IPS DF 6.9 (cell line): Measurements from ENCODE around the gene ZNF219.

ENCODE experiments used
- DNase-seq: peaks from one replicate; pipeline ENCODE4 v3.0.0-alpha.2; 2013; ENCODE audit warnings: low read depth, low spot score
- H3K27ac ChIP-seq: one replicate; pipeline ENCODE4 v1.5.1; 2013; ENCODE audit warnings: low read length, control low read depth
- H3K27me3 ChIP-seq: 2 replicates; pipeline ENCODE4 v1.6.1; 2013; ENCODE audit warnings: mild to moderate bottlenecking, low read length; ENCODE audit not compliant: control insufficient read depth, insufficient read depth
- H3K36me3 ChIP-seq: 2 replicates; pipeline ENCODE4 v1.6.1; 2013; ENCODE audit warnings: low read length; ENCODE audit not compliant: control insufficient read depth, insufficient read depth
- H3K4me1 ChIP-seq: 2 replicates; pipeline ENCODE4 v1.6.1; 2013; ENCODE audit warnings: low read length; ENCODE audit not compliant: control insufficient read depth, insufficient read depth
- H3K4me3 ChIP-seq: 2 replicates; pipeline ENCODE4 v1.5.1; 2013; ENCODE audit warnings: mild to moderate bottlenecking, low read length
- H3K9me3 ChIP-seq: 2 replicates; pipeline ENCODE4 v1.6.1; 2013; ENCODE audit warnings: low read length, inconsistent platforms; ENCODE audit not compliant: control insufficient read depth, insufficient read depth
- WGBS: extraction: QIAGEN DNeasy Blood & Tissue Kit; methylation state at CpG from one replicate; pipeline ENCODE4 v1.1.7; 2013; ENCODE audit warnings: mixed read lengths, missing lambda C conversion rate; ENCODE audit not compliant: insufficient read length, insufficient coverage; 5-methylcytosine and 5-hydroxymethylcytosine counted together

Gene ZNF219

DNA sequence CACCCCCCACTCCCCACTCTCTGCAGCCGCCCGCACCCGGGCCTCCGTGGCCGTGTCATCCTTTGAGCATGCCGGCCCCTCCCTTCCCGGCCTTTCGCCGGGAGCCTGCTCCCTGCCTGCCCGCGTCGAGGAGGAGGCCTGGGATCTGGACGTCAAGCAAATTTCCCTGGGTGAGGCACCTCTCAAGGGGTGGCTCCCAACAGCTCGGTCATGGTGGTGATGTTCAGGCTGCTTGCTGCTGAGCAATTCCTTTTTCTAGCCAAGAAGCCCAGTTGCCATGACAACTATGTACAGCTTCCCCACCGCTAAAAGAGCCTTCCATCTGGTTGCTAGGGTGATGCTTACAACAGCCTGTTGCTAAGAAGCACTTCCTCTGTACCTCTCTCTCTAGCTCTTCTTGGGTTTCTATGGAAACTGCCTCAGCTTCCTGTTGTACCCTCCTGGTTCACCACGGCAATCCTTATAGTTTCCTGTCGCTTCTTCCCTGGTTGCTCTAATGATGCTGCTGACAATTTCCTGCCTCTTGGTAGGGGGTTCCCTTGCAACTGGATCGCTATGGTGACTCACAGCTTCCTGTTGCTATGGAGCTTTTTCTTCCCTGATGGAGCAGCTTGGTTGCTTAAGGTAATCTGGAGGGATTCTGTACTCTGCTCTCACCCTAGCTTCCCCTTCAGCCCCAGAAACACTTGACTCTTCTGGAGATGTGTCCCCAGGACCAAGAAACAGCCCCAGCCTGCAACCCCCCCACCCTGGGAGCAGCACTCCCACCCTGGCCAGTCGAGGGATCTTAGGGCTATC lies 11.0 kb downstream of the ZNF219 start:
- H3K9me3 ChIP-seq: no peaks in the 10 kb centered on the region
- H3K27me3 ChIP-seq: no peaks in the 10 kb centered on the region
- H3K4me1 ChIP-seq: peaks cover 4% of the 10 kb centered on the region; the same call in 1 of the 2 replicates
- no peak overlapping the region for H3K27ac ChIP-seq
- no peak overlapping the region for H3K4me3 ChIP-seq
- no peak for DNase-seq
- WGBS: no CpG with 5 or more reads among the region's 19 CpGs
- H3K36me3 ChIP-seq: peaks cover 32% of the 10 kb centered on the region

DNA sequence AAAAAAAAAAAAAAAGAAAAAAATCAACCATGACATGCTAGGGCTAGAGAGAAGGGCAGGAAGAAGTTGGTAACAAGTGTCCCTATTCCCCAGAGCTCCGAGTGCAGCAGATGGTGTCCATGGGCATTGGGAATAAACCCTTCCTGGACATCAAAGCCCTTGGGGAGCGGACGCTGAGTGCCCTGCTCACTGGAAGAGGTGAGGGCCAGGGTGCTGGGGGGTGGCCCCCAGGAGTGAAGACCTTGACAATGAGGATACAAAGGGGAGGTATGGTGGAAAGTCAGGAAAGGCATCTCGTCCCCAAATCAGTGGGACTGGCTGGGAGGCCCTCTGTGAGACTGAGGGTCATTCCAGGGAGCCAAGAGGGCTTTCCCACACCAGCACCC lies 11.6 kb downstream of the ZNF219 start:
- H3K4me1 ChIP-seq: peaks cover 4% of the 10 kb centered on the region; the same call in 1 of the 2 replicates
- peaks cover 34% of the 10 kb centered on the region for H3K36me3 ChIP-seq
- H3K27ac ChIP-seq: no peak overlapping the region
- no peaks in the 10 kb centered on the region for H3K9me3 ChIP-seq
- no CpG with 5 or more reads among the region's 4 CpGs for WGBS
- H3K27me3 ChIP-seq: no peaks in the 10 kb centered on the region
- no peak for DNase-seq
- H3K4me3 ChIP-seq: no peak overlapping the region

DNA sequence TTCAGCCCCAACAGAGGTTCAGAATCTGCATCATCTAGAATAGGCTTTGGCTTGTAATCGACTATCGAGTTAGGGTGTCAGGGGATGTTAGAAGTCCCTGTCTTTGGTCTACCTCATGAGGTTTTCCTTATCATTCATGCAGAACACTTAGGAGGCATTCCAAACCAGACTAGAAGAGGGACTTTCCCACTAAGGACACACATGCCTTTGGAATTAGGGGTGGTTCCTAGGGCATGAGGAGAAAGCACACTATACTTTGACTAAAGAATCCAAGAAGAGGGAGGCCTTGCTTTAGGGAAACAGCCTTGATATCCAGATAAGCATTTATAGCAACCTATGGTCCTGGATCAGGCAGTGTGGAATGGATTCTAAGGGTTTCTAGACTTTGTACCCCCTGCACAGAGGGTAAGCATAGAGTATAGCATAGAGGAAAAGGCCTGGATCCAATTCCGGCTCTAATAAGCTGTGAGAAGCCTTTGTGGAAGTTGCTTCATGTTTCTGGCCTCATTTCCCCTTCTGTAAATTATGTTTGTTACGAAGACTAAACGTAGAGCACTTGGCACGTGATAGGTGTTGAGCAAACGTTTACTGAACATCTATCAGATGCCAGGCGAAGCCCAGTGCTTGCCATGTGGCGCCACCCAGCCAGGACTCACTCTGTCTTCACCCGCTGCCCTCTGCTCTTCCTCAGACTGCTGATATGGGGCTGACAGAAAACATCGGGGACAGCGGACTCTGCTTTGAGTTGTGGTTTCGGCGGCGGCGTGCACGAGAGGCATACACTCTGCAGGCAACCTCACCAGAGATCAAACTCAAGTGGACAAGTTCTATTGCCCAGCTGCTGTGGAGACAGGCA lies 13.2 kb downstream of the ZNF219 start:
- H3K27ac ChIP-seq: no peak overlapping the region
- no peak for DNase-seq
- peaks cover 33% of the 10 kb centered on the region for H3K36me3 ChIP-seq

DNA sequence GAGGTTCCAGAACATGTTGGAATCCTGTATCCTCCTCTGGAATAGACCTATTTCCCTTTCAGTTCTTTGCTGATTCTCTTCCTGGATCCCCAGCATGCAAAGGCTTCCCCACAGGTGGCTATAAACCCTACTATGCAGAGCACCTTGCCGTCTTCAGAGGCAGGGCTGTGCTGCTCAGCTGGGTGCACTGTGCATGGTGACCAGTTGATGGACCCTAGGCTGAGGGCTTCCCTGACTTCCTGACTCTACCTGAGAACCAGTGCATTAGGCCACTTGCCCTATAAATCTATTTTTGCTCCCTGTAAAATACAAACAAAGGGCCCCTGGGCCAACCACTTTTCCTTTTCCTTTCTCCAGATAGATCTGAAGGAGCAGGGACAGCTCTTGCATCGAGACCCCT lies 14.1 kb downstream of the ZNF219 start:
- H3K4me1 ChIP-seq: peaks cover 1% of the 10 kb centered on the region; the same call in 1 of the 2 replicates
- no peak overlapping the region for H3K4me3 ChIP-seq
- DNase-seq: no peak
- H3K36me3 ChIP-seq: peaks cover 30% of the 10 kb centered on the region
- H3K27ac ChIP-seq: no peak overlapping the region
- no CpG with 5 or more reads among the region's 2 CpGs for WGBS
- H3K9me3 ChIP-seq: no peaks in the 10 kb centered on the region
- no peaks in the 10 kb centered on the region for H3K27me3 ChIP-seq

More for the DNA sequence above, 13.2 kb downstream of the ZNF219 start:
- Histone ChIP-seq H3K4me3 (no peak overlapping the region), H3K4me1 (peaks cover 1% of the 10 kb centered on the region; the same call in 1 of the 2 replicates), H3K9me3 (no peaks in the 10 kb centered on the region), H3K27me3 (no peaks in the 10 kb centered on the region)
- no CpG with 5 or more reads among the region's 17 CpGs for WGBS

DNA sequence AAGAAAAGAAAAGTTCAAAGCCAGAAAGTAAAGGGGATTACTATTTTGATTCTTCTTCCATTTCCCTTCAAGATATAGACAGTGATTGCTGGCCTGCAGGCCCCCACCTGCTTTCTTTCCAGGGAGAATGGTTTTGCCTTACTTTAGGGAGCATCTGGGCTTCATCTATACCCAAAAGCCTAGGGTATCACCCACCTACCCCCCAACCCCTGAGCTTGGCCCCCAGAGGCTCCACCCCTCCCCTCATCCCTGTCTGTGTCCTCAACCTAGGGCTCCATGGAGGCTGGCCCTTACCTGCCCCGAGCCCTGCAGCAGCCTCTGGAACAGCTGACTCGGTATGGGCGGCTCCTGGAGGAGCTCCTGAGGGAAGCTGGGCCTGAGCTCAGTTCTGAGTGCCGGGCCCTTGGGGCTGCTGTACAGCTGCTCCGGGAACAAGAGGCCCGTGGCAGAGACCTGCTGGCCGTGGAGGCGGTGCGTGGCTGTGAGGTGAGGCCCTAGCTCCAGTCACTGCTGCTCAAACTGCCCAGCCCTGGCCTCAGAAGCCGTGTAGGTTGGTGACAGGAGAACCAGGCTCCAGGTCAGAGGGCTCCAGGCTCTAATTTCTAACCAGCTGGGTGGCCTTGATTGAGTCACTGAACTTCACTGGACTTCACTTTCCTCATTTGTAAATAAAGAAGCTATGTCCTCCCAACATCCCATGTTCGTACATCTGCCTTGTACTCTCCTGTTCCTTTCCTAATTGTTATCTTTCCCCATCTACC lies 14.7 kb downstream of the ZNF219 start:
- H3K4me3 ChIP-seq: no peak overlapping the region
- no peak overlapping the region for H3K27ac ChIP-seq
- H3K36me3 ChIP-seq: peaks cover 33% of the 10 kb centered on the region
- H3K27me3 ChIP-seq: no peaks in the 10 kb centered on the region
- WGBS: 100% methylated on average over 1 of the region's 11 CpGs
- H3K9me3 ChIP-seq: no peaks in the 10 kb centered on the region
- DNase-seq: no peak
- H3K4me1 ChIP-seq: peaks cover 1% of the 10 kb centered on the region; the same call in 1 of the 2 replicates

DNA sequence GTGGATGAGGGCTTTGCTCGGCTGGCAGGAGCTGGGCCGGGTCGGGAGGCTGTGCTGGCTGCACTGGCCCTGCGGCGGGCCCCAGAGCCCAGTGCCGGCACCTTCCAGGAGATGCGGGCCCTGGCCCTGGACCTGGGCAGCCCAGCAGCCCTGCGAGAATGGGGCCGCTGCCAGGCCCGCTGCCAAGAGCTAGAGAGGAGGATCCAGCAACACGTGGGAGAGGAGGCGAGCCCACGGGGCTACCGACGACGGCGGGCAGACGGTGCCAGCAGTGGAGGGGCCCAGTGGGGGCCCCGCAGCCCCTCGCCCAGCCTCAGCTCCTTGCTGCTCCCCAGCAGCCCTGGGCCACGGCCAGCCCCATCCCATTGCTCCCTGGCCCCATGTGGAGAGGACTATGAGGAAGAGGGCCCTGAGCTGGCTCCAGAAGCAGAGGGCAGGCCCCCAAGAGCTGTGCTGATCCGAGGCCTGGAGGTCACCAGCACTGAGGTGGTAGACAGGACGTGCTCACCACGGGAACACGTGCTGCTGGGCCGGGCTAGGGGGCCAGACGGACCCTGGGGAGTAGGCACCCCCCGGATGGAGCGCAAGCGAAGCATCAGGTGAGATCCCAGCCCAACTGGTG lies 16.8 kb downstream of the ZNF219 start:
- WGBS: no CpG with 5 or more reads among the region's 30 CpGs
- no peaks in the 10 kb centered on the region for H3K9me3 ChIP-seq
- H3K36me3 ChIP-seq: peaks cover 39% of the 10 kb centered on the region
- no peak overlapping the region for H3K4me3 ChIP-seq
- H3K4me1 ChIP-seq: no peaks in the 10 kb centered on the region
- no peaks in the 10 kb centered on the region for H3K27me3 ChIP-seq
- H3K27ac ChIP-seq: no peak overlapping the region
- DNase-seq: no peak

DNA sequence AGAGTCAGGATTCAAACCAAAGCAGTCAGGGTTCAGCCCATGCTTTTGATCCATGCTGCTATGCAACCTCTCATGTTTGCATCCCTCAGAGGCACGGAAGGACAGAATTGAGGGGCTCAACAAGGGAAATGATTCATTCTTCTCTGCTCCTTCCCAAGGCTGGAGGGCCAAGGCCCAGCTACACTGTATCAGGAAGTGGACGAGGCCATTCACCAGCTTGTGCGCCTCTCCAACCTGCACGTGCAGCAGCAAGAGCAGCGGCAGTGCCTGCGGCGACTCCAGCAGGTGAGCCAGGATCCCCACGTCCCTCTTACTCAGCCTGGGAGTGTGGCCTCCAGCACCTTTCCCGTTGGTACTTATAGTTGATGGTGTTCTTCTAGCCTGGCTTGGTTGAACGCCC lies 19.7 kb downstream of the ZNF219 start:
- no peaks in the 10 kb centered on the region for H3K9me3 ChIP-seq
- no peaks in the 10 kb centered on the region for H3K27me3 ChIP-seq
- DNase-seq: no peak
- WGBS: no CpG with 5 or more reads among the region's 10 CpGs
- no peak overlapping the region for H3K27ac ChIP-seq
- H3K4me1 ChIP-seq: no peaks in the 10 kb centered on the region
- peaks cover 46% of the 10 kb centered on the region for H3K36me3 ChIP-seq
- no peak overlapping the region for H3K4me3 ChIP-seq

DNA sequence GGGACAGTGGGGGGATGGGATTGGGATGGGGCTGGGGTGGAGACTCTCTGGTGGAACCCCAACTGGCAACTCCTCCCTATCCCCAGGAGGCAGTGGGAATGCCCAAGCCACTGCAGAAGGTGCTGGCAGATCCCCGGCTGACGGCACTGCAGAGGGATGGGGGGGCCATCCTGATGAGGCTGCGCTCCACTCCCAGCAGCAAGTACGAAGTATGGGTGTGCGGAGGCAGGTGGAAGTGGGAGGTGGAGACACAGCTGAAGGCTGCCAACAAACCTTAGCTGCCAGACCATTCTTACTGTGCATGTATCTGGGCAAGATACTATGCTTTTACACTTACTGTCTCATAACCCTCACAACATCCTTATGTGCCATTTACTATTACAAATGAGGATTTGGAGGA lies 20.2 kb downstream of the ZNF219 start:
- WGBS: no CpG with 5 or more reads among the region's 5 CpGs
- no peaks in the 10 kb centered on the region for H3K9me3 ChIP-seq

DNA sequence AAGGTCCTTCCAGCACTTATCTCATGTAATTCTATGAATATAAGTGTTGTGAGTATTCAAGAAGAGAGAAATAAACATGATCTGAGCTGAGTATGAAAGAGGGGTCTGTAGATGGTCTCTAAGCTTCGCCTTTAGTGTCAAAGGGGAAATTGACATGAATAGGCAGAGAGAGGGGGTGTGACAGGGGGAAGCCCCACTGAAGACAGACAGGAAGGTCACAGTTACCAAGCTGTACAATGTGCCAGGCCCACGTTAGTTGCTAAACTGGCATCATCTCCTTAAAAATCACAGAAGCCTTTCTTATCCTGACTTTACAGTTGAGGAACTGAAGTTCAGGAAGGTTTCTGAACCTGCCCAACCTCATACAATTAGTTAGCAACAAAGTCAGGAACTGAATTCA lies 20.8 kb downstream of the ZNF219 start:
- Histone ChIP-seq H3K36me3 (peaks cover 48% of the 10 kb centered on the region), H3K27ac (no peak overlapping the region)
- no CpG with 5 or more reads among the region's 2 CpGs for WGBS

More for the DNA sequence above, 20.2 kb downstream of the ZNF219 start:
- H3K27me3 ChIP-seq: no peaks in the 10 kb centered on the region
- no peaks in the 10 kb centered on the region for H3K4me1 ChIP-seq
- H3K36me3 ChIP-seq: peaks cover 46% of the 10 kb centered on the region
- DNase-seq: no peak
- no peak overlapping the region for H3K4me3 ChIP-seq
- no peak overlapping the region for H3K27ac ChIP-seq

More for the DNA sequence above, 20.8 kb downstream of the ZNF219 start:
- Histone ChIP-seq H3K27me3 (no peaks in the 10 kb centered on the region), H3K4me3 (no peak overlapping the region), H3K4me1 (no peaks in the 10 kb centered on the region), H3K9me3 (no peaks in the 10 kb centered on the region)
- DNase-seq: no peak
